SK-N-SH treated with all-trans-retinoic acid at 6 μM for 48 hours (cell line): Measurements from ENCODE around the gene ATOH8.

Experiments used
- ATAC-seq: fragments of 200-7000 bp; cut with Tn5 transposase; 3 replicates; pipeline ENCODE4 v1.9.1; 2020; ENCODE audit warnings: mild to moderate bottlenecking, moderate library complexity
- ARNTL ChIP-seq: fragments of 450-650 bp; formaldehyde crosslinking; IDR thresholded peaks from 2 replicates; pipeline ENCODE4 v1.5.0; 2020; ENCODE audit warnings: low read depth, mild to moderate bottlenecking, moderate library complexity, borderline replicate concordance
- BACH2 ChIP-seq: fragments of 250-450 bp; sonication (Bioruptor Pico); IDR thresholded peaks from 2 replicates; pipeline ENCODE4 v1.9.0; 2021; ENCODE audit warnings: mild to moderate bottlenecking, borderline replicate concordance
- CSDC2 ChIP-seq: fragments of 250-450 bp; sonication (Bioruptor Pico); IDR thresholded peaks from 2 replicates; pipeline ENCODE4 v1.5.0; 2020; ENCODE audit warnings: mild to moderate bottlenecking, moderate library complexity
- CSRNP3 ChIP-seq: fragments of 250-450 bp; sonication (Bioruptor Pico); IDR thresholded peaks from 2 replicates; pipeline ENCODE4 v1.5.1; 2021; ENCODE audit warnings: mild to moderate bottlenecking, moderate library complexity
- ESRRG ChIP-seq: fragments of 250-450 bp; sonication (Bioruptor Pico); IDR thresholded peaks from 2 replicates; pipeline ENCODE4 v1.6.1; 2021; ENCODE audit warnings: mild to moderate bottlenecking
- ISL1 ChIP-seq: fragments of 250-450 bp; sonication (Bioruptor Pico); IDR thresholded peaks from 2 replicates; pipeline ENCODE4 v2.1.2; 2022; ENCODE audit warnings: mild to moderate bottlenecking, moderate library complexity
- OSR1 ChIP-seq: fragments of 250-450 bp; sonication (Bioruptor Pico); IDR thresholded peaks from 2 replicates; pipeline ENCODE4 v1.8.0; 2022; ENCODE audit warnings: moderate library complexity, mild to moderate bottlenecking, inconsistent platforms
- PATZ1 ChIP-seq: fragments of 250-450 bp; sonication (Bioruptor Pico); IDR thresholded peaks from 2 replicates; pipeline ENCODE4 v1.8.0; 2020; ENCODE audit warnings: mild to moderate bottlenecking, moderate library complexity, borderline replicate concordance
- POU6F1 ChIP-seq: fragments of 250-450 bp; sonication (Bioruptor Pico); IDR thresholded peaks from 2 replicates; pipeline ENCODE4 v1.8.0; 2021; ENCODE audit warnings: low read depth, mild to moderate bottlenecking, moderate library complexity, borderline replicate concordance
- PPARA ChIP-seq: fragments of 250-450 bp; sonication (Bioruptor Pico); IDR thresholded peaks from 2 replicates; pipeline ENCODE4 v1.5.0; 2020; ENCODE audit warnings: mild to moderate bottlenecking, borderline replicate concordance
- RARB ChIP-seq: fragments of 250-450 bp; sonication (Bioruptor Pico); IDR thresholded peaks from 2 replicates; pipeline ENCODE4 v1.8.0; 2021; ENCODE audit warnings: mild to moderate bottlenecking, moderate library complexity
- SNAI2 ChIP-seq: fragments of 250-450 bp; sonication (Bioruptor Pico); IDR thresholded peaks from 2 replicates; pipeline ENCODE4 v1.5.0; 2020; ENCODE audit warnings: mild to moderate bottlenecking, moderate library complexity
- TOX ChIP-seq: fragments of 250-450 bp; sonication (Bioruptor Pico); IDR thresholded peaks from 2 replicates; pipeline ENCODE4 v1.8.0; 2021; ENCODE audit warnings: mild to moderate bottlenecking, moderate library complexity, borderline replicate concordance
- TSHZ2 ChIP-seq: fragments of 250-450 bp; sonication (Bioruptor Pico); IDR thresholded peaks from 2 replicates; pipeline ENCODE4 v1.5.0; 2020; ENCODE audit warnings: mild to moderate bottlenecking, moderate library complexity
- ZC3H10 ChIP-seq: fragments of 250-450 bp; sonication (Bioruptor Pico); IDR thresholded peaks from 2 replicates; pipeline ENCODE4 v1.5.1; 2021; ENCODE audit warnings: mild to moderate bottlenecking, moderate library complexity
- ZFP3 ChIP-seq: fragments of 250-450 bp; sonication (Bioruptor Pico); IDR thresholded peaks from 2 replicates; pipeline ENCODE4 v1.5.0; 2020; ENCODE audit warnings: mild to moderate bottlenecking, moderate library complexity
- ZFP30 ChIP-seq: fragments of 450-650 bp; formaldehyde crosslinking; IDR thresholded peaks from 2 replicates; pipeline ENCODE4 v1.5.0; 2022; ENCODE audit warnings: mild to moderate bottlenecking, moderate library complexity
- ZNF565 ChIP-seq: fragments of 450-650 bp; formaldehyde crosslinking; conservative IDR thresholded peaks from 2 replicates; pipeline ENCODE4 v1.5.0; 2020; ENCODE audit warnings: low read depth, mild to moderate bottlenecking, moderate library complexity
- ZNF8 ChIP-seq: fragments of 450-650 bp; formaldehyde crosslinking; IDR thresholded peaks from 2 replicates; pipeline ENCODE4 v1.5.0; 2020; ENCODE audit warnings: mild to moderate bottlenecking, moderate library complexity

The ATOH8 gene

GRCh38 chr2:85770369-85770768, 16.6 kb downstream of the ATOH8 start (continued):
- TF ChIP-seq ZFP3 (CRISPR knock-in tag): no peak
- no peak for TF ChIP-seq ZC3H10
- TF ChIP-seq CSDC2 (CRISPR knock-in tag): no peak
- no peak for TF ChIP-seq POU6F1 (CRISPR knock-in tag)
- no peak for TF ChIP-seq TOX (CRISPR knock-in tag)
- no peak for TF ChIP-seq ZFP30 (CRISPR knock-in tag)
- TF ChIP-seq SNAI2 (CRISPR knock-in tag): no peak
- no peak for TF ChIP-seq OSR1 (CRISPR knock-in tag)
- TF ChIP-seq ZNF8 (CRISPR knock-in tag): no peak

- no peak for ATAC-seq
- no peak for TF ChIP-seq ZNF565 (CRISPR knock-in tag)
- TF ChIP-seq ZC3H10: no peak
- no peak for TF ChIP-seq ZFP3 (CRISPR knock-in tag)
- no peak for TF ChIP-seq OSR1 (CRISPR knock-in tag)
- TF ChIP-seq POU6F1 (CRISPR knock-in tag): no peak
- TF ChIP-seq ISL1 (CRISPR knock-in tag): no peak
- TF ChIP-seq ZNF8 (CRISPR knock-in tag): no peak
- TF ChIP-seq ESRRG (CRISPR knock-in tag): no peak
- no peak for TF ChIP-seq CSRNP3
- no peak for TF ChIP-seq ARNTL
- TF ChIP-seq PPARA (CRISPR knock-in tag): no peak
- no peak for TF ChIP-seq BACH2 (CRISPR knock-in tag)
- no peak for TF ChIP-seq PATZ1 (CRISPR knock-in tag)
- no peak for TF ChIP-seq RARB (CRISPR knock-in tag)
- TF ChIP-seq ZFP30 (CRISPR knock-in tag): no peak
- no peak for TF ChIP-seq TSHZ2 (CRISPR knock-in tag)
Observed at GRCh38 chr2:85770786-85771409, 17.1 kb downstream of the ATOH8 start.

- TF ChIP-seq ZNF565 (CRISPR knock-in tag) (no peak), CSDC2 (CRISPR knock-in tag) (no peak), ESRRG (CRISPR knock-in tag) (no peak), PATZ1 (CRISPR knock-in tag) (no peak), CSRNP3 (no peak), ARNTL (no peak), RARB (CRISPR knock-in tag) (no peak), ZFP3 (CRISPR knock-in tag) (no peak), ISL1 (CRISPR knock-in tag) (no peak)
- ATAC-seq: peak; percentile 1; the same call in 2 of the 3 replicates
Observed at GRCh38 chr2:85771486-85771885, 17.7 kb downstream of the ATOH8 start.
